NCI-H2107 treated with DMSO at 0.1 percent for 48 hours (cell line): ENCODE measurements around the gene ARMH4.
A peak's percentile ranks its signal among the peaks of the same experiment; 100 is the strongest.

Experiments used
- DNase-seq: peaks from one replicate; lab custom pipeline; 2025; ENCODE audit not compliant: unreplicated experiment; lab: John Stamatoyannopoulos, UW

Gene ARMH4

GRCh38 chr14:57974896-57975295 lies 177.1 kb downstream of the ARMH4 start:
- peak; percentile 92 for DNase-seq

GRCh38 chr14:57970594-57970993 lies 181.4 kb downstream of the ARMH4 start:
- DNase-seq: no peak

DNA sequence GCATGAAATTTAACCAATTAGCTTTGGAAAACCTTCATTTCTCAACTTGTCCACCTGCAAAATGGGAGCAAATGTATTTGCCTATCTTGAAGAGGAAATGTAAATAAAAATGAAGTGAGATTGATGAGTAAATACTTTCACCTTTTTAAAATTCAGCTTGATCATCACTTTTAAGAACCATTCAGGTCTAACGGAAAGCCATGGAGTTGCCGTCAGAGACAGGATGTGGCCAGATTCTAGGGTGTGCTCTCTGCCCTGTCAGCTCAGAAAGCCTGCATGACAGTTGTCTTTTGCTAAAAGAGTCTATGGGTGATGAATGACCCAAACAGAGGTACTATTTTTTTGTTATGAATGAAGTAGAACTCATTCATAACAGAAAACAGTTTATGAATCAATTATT lies 181.8 kb downstream of the ARMH4 start:
- no peak for DNase-seq

DNA sequence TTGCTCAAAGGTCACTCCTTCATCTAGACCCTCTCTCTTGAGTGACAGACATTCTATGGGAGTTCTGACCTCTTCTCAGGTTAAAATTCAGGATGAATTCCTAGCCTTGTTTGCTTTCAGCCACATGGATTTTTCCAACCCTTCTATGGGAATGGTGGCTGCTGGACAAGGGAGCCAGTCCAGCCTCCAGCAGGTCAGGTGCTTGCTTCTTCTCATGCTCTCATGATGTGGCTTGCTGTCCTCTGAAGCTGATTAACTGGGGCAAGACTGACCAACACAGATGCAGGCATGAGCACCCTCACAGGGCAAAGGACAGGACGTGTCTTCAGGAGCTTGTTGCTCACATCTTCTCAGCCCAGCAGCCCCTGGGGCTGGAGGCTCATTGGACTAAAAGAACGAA lies 188.9 kb downstream of the ARMH4 start:
- no peak for DNase-seq

GRCh38 chr14:57962325-57963035 lies 189.5 kb downstream of the ARMH4 start:
- no peak for DNase-seq

DNA sequence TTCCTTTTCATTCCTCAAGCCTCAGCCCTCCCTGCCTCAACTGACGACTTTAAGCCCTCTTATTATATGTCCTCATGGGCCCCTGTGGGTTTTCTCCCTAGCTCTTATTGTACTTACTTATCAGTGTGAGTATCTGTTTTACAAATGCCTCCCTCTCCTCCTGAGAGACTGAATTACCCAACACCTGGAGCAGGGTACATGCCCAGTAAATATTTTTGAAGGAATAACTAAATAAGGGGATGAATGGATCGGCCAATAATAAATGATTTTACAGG lies 190.3 kb downstream of the ARMH4 start:
- DNase-seq: no peak

DNA sequence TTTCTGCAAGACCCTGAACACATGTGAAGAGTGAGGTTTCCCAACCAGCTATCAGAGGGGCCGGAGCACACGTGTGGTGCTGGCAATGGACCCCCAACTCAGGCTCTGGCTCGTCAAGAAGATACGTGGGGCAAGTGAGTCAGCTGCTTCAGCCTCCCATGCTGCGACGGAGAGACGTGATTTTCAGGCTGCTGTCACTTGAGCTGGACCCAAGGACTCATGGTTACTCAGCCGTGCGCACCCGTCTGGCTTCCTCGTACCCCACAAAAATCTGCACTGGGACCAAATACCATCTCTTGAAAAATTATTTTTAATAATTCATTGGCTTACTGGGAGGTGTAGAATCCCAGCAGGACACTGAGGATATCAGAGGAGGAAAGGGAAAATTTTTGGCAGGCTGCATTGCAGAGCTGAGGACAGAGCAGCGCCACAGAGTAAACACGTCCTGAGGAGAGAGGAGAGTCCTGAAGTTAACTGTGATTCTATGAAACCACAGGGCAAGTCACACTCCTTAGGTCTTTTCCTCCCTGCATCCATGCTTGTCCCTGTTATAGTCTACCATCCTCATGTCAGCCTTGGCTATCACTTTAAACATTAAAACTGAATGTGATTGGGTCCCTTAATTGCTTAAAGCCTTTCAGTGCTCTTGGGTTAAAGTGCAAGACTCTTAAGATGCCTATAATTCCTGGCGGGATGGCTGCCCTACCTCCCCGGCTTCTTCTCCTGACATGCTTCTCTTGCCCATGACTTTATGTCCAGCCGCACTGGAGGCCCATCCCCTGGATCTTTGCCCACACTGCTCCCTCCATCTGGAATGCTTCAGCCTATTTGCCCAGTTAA lies 190.8 kb downstream of the ARMH4 start:
- no peak for DNase-seq

GRCh38 chr14:57957441-57957840 lies 194.6 kb downstream of the ARMH4 start:
- DNase-seq: no peak
